HUES48 (cell line): ENCODE measurements around the gene HSF2BP.
"Not testable (repeated sequence)": the region's sequence is repeated elsewhere in the genome, so short reads cannot be mapped to it uniquely, and the experiment has no call there.

ENCODE experiments used
- H3K27ac ChIP-seq: one replicate; pipeline ENCODE4 v1.7.0; 2013; ENCODE audit warnings: low read depth, low read length, inconsistent platforms
- H3K27me3 ChIP-seq: 2 replicates; pipeline ENCODE4 v1.6.1; 2013; ENCODE audit warnings: mild to moderate bottlenecking, low read length; ENCODE audit not compliant: control insufficient read depth, insufficient read depth
- H3K36me3 ChIP-seq: 2 replicates; pipeline ENCODE4 v1.6.1; 2013; ENCODE audit warnings: low read length; ENCODE audit not compliant: control insufficient read depth, insufficient read depth
- H3K4me1 ChIP-seq: 2 replicates; pipeline ENCODE4 v1.6.1; 2013; ENCODE audit warnings: mild to moderate bottlenecking, low read length; ENCODE audit not compliant: control insufficient read depth, insufficient read depth
- H3K4me3 ChIP-seq: 2 replicates; pipeline ENCODE4 v1.5.1; 2013; ENCODE audit warnings: mild to moderate bottlenecking, low read depth, low read length
- H3K9ac ChIP-seq: 2 replicates; pipeline ENCODE4 v1.6.1; 2013; ENCODE audit warnings: mild to moderate bottlenecking, low read depth, low read length, moderate library complexity
- H3K9me3 ChIP-seq: 2 replicates; pipeline ENCODE4 v1.6.1; 2013; ENCODE audit warnings: low read length; ENCODE audit not compliant: control insufficient read depth, insufficient read depth

The HSF2BP gene

GRCh38 chr21:43485016-43485415, 174.3 kb downstream of the HSF2BP start:
- not testable (repeated sequence) for H3K27me3 ChIP-seq, H3K4me3 ChIP-seq, H3K27ac ChIP-seq, H3K9ac ChIP-seq, H3K36me3 ChIP-seq, H3K4me1 ChIP-seq, H3K9me3 ChIP-seq

GRCh38 chr21:43479197-43479596, 180.1 kb downstream of the HSF2BP start:
- H3K4me3 ChIP-seq, H3K27me3 ChIP-seq, H3K9ac ChIP-seq, H3K27ac ChIP-seq, H3K4me1 ChIP-seq, H3K9me3 ChIP-seq, H3K36me3 ChIP-seq: not testable (repeated sequence)
